Occipital lobe (tissue), 2 donors: Measurements from ENCODE around the gene ANKS6. TPM values are rescaled to one million over a fixed set of nuclear protein-coding genes. Genes with fewer than 3 reads are reported as not detected.

Source experiments
- DNase-seq: peaks from one replicate; lab custom pipeline; 2025; lab: John Stamatoyannopoulos, UW
- total RNA-seq: library from RNA; depleted of rRNA; stranded (reverse); fragments of >200 nt; gene quantifications from one replicate; pipeline ENCODE4 v1.2.3, GENCODE V29; 2014

Gene ANKS6
- total RNA-seq, 1 donor from 2014 or later: 3.9 TPM

DNA sequence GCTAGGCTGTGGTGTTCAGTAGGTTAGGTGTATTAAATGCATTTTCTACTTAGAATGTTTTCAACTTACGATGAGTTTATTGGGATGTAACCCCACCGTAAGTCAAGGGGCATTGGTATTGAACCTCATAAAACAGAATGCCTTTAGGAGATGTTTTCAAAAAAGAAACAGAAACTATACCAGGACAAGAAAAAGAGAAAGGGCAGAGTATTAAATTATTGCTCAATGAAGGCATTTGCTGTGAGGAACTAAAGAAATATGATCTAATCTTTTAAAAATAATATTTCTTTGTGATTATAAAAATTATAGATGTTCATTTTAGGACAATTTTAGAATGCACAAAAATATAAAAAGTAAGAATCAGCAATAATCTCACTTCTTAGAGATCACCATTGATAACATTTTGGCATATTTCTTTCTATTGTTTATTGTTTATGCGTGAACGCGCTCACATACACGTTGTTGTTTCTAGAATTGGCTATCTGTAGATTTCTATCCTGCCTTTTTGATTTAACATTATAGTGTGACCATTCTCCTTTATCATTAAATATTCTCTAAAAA is 19.1 kb upstream of the ANKS6 start:
- DNase-seq: no peak

DNA sequence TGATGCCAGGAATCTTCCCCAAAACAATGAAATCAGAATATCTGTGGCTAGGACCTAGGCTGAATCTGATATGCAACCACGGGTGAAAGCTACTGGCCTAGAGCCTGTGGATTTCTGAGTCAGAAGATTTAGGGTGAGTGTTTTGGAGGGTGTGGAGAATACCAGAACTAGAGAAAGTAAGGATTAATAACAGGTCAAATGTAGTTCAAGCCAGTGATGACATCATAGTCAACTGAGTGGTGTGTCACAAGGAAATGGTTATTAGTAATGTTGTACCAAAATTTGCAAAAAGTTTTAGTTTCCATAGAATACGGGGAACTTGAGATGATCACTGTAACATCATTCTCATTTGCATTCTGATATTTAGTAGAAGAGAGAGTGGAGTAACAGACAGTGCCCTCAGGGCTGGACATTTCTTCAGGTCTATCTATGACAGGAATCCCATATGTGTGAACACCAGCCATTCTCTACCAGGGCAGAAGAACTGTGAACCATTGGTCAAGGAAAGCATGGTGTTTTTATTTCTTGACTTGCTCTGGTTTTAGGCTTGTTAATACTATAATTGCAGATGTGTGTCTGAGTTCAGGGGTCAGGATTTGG is 14.8 kb upstream of the ANKS6 start:
- no peak for DNase-seq

- DNase-seq: no peak
These were observed 13.9 kb upstream of the ANKS6 start for GRCh38 chr9:98810102-98810842.

- DNase-seq: no peak
These were observed 13.2 kb upstream of the ANKS6 start for GRCh38 chr9:98809311-98810101.

DNA sequence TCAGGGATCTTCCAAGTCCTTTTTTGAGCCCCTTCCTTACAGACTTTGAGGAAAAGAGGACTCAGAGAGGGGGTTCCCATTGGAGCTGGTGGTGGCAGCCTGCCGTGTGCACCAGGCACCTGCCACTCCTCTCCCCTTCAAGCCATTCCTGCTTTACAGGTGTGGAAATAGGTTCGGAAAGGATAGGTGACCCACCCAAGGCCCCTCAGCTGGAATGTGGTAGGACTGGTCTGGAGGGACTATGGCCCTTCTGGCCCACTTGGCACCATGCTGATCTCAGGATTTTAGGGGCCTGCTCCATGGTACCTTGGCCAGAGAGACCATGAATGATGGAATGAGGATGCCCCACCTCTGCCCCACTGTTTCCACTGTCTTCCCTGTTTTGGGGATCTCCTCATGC is 12.5 kb upstream of the ANKS6 start:
- DNase-seq: no peak

DNA sequence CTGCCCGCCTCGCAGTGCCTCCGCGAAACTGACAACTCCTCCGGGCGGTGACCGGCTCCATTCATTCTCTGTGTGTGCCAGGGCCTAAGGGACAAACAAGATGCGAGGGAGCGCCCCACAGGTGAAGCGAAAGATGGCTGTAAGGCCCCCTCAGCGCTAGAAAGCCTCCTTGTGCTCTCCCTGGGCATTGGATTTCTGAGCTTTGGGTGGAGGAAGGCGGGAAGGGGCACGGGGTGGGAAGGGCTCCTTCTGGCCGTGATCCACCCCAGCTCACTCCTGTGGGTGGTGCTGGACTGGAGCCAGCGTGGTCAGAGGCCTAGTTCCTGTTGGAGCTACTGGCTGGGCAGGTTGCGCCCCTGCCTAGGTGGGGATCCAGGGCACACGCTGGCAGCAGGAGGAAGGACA is 12.1 kb upstream of the ANKS6 start:
- DNase-seq: no peak

- no peak for DNase-seq
These were observed 11.4 kb upstream of the ANKS6 start for GRCh38 chr9:98807814-98808195.

DNA sequence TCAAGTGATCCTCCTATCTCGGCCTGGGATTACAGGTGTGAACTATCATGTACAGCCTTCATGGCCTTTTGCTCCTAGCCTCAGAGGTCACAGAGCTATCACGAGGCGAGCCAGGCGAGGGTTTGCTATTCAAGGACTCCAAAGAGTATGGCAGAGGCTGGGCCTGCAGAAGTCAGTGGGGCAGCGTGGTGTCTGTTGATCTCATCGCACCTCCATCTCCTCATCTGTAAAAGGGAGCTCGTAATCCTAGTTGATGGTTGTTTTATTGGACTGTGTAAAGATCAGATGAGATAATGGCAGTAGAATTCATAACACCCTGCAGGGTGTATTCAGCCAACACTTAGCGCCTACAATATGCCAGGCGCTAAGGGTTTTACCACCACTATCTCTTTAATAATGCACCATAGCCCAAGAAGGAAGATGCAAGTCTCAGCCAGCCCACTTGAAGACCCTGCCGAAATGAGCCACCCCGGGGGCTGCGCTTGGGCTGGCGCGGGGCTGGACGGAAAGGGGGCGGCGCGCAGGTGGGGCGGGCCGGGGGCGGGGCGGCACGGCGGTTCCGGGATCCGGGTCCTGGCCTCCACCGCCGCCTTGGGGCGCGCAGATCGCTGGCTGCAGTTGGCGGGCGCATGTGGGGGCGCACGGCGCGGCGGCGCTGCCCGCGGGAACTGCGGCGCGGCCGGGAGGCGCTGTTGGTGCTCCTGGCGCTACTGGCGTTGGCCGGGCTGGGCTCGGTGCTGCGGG is 10.9 kb upstream of the ANKS6 start, which contains the start of gene GALNT12:
GALNT12 (plus strand) TSS at position 601 of the 744 bp plus-strand sequence; CDS start at position 630, 29 bp downstream.
- no peak for DNase-seq

DNA sequence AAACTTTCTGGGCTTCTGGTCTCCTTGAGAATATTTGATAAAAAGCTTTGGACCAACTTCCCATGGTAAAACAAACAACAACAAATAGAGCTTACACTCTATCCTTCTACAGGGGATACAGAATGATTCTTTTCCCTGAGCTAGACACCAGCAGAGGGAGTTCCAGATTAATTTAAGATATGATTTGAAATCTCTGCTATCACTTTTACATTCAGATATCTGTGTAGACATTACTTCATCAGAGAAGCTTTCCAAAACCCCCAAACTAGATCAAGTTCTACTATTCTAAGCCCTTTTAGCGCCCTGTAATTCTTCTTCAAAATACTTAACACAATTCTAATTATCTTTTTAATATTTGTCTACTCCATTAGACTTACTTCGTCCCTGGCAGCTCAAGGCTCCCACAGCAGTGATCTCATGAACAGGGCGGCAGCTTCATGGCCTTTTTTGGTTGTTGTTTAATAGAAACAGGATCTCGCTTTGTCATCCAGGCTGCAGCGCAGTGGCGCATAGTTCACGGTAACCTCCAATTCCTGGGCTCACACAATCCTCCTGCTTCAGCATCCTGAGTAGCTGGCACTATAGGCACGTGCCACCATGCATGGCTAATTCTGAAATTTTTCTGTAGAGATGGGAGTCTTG is 10.2 kb upstream of the ANKS6 start:
- DNase-seq: no peak

DNA sequence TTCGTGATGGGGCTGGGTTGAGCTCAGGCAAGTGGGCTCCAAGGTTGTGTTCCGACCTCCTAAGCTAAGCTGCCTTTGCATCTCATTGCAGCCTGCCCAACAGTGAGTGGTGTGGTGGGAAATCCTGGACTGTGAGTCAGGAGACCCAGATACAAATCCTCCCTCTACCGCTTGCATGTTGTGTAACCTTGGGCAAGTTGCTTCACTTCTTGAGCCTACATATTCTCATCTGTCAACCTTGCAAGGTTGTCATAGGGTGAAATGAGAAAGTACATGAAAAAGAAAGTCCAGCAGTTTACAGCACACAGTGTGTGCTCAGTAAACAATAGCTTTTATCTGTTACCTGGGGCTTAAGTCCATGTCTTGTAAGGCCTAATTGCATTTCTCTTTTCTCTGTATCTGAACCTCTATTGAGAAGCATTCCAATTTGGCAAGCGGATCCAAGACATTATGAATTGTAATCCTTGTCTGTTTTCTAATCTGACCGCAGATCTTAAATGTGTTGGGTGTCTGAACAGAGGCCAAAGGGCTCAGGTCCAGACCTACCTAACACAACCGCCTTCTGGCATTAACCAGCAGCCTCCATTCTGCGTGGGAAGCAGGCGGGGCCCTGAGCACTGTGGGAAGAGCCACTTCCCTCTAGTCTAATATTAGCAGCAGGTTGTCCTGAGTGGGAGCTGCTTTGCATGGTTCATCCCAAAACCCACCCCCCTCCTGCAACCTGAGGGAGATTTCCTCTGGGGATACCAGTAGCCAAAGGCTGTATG is 9.3 kb upstream of the ANKS6 start:
- no peak for DNase-seq

DNA sequence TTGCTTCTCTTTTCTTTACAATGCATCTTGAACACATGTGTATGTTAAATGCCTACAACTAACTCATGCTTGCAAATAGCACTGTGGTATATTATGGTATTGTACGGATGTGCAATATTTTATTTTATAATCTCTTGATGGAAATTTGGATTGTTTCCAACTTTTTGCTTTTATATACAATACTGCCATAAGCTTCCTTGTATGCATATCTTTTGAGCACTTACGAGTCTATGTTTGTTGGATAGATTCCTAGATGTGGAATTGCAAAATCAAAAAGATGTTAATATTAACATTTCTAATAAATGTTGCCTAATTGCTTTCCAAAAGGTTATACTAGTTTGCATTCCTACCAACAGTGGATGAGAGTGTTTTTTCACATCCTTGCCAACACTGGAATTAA is 7.7 kb upstream of the ANKS6 start:
- no peak for DNase-seq

DNA sequence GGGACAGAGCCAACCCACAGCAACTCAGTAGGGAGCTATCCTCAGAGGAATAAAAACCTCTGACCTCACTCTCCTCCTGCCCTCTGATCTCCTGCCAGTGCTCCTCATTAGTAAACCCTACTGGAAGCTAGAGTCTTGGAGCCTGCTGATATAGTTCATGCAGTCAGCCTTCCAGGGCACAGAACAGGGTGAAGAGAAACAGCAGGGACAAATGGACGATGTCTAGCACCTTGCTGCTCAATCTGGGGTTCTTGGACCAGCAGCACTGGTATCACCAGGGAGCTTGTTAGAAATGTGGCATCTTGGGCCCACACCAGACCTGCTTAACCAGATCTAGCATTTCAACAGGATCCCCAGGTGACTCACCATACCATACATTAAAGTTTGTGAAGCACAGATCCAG is 5.6 kb upstream of the ANKS6 start:
- no peak for DNase-seq

- DNase-seq: no peak
These were observed 5.2 kb upstream of the ANKS6 start for GRCh38 chr9:98801561-98801960.

DNA sequence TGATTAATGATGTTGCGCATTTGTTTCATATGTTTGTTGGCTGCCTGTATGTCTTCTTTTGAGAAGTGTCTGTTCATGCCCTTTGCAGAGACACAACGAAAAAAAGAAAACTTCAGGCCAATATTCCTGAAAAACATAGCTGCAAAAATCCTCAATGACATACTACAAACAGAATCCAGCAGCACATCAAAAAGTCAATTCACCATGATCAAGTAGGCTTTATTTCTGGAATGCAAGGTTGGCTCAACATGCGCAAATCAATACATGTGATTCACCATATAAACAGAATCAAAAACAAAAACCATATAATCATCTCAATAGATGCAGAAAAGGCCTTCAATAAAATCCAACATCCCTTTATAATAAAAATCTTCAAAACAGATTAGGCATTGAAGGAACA is 1.9 kb upstream of the ANKS6 start:
- no peak for DNase-seq

DNA sequence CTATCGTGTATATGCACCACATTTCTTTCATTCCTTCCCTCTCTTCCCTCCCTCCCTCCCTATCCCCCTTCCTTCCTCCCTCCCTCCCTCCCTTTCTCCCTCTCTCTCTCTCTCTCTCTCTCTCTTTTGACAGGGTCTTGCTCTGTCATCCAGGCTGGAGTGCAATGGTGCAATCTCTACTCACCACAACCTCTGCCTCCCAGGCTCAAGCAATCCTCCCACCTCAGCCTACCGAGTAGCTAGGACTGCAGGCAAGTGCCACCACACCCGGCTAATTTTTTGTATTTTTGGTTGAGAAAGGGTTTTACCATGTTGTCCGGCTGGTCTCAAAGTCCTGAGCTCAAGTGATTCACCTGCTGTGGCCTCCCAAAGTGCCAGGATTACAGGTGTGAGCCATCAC is 1.1 kb upstream of the ANKS6 start:
- DNase-seq: no peak

- no peak for DNase-seq
These were observed 388 bp downstream of the ANKS6 start for GRCh38 chr9:98795970-98796363.

- DNase-seq: no peak
These were observed 930 bp downstream of the ANKS6 start for GRCh38 chr9:98795295-98795955.

DNA sequence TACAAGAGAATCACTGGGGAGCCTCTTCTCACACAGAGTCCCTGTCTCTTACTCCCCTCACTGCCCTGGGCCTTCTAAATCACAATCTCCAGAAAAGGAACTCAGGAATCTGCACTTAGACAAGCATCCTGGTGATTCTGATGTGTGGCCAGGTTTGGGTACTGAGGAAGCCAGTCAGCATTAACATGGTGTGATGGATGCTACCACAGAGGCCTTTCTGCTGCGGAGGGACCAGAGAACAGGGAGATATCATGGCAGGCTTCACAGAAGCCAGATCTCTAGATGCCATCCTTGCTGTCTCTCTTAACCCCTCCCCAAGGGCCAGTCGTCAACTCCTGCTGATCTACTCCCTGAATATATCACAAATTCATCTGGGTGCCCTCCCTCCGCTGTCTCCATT is 1.6 kb downstream of the ANKS6 start:
- no peak for DNase-seq

DNA sequence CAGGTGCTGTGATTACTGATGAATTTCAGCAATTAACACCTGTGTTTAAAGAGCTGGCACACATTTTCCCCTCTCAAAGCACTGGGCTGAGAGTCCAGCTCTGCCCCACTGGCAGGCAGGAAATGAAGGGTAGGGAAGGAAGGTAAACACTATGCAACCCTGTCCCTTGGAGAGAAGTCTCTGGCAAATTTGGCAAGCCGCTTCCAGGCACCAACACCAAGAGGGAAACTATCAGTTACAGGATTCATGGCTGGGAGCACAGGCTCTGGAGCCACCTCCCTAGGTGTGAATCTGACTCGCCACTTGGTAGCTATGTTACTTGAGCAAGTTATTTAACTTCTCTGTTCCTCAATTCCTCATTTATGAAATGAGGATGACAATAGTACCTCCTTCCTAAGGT is 3.3 kb downstream of the ANKS6 start:
- no peak for DNase-seq
